Activated T-cell treated with anti-CD3 and anti-CD28 coated beads for 48 hours (primary cell): ENCODE data around the gene MORN5.

Experiments
- DNase-seq: peaks from one replicate; pipeline ENCODE4 v3.0.0-alpha.2; 2020; ENCODE audit warnings: low read depth

The MORN5 gene

DNA sequence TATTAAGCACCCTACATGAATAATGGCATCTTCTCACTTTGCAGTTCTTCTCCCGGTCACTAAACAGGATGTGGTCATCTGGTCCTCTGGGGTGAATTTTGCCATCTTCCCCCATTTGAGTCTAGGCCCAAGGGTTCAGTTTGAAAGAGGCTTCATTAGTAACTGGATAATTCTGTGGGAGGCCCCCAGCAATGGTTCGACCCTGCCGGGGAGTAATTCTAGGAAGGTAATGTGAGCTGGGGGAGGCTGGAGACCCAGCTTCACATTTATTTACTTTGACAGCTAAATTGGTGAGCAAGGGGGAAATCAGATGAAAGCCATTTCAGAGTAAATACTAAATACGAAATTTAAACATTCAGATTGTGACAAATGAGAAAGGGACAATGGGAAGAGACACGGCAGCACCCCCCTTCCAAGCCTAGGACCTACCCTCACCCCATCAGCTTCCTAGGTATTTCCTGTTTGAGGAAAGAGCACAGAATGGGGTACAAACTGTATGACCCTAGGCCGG is 73.1 kb downstream of the MORN5 start:
- no peak for DNase-seq

DNA sequence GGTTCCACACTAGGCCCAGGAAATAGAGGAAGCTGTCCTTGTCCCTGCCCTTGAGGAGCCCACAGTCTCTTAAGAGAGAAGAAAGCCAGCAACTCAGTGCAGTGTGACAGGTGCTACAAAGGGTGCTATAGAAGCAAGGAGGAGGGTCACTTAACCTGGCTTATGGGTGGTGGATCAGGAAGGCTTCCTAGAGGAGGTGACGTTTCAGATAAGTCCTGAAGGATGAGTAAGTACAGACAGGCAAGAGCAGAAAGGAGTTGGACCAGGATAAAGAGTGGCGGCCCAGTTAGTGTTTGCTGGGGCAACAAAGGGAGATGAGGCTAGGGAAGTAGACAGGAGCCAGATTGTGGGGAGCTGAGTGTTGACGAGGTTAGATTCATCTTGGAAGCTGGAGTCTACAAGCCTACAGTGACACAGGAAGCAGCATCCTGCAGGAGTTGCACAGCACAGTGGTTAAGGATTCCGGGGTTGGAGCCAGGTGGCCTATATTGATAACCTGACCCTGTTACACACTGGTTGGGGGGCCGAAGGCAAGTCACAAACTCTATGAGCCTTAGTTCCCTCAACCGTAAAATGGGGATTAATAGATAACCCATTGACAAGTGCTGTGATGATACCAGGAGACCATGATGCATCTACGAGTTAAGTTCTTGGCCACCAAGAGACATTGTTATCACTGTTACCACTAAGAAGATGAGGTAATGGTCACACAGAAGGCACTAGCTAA is 74.5 kb downstream of the MORN5 start:
- DNase-seq = no peak

GRCh38 chr9:122236681-122237080 is 77.0 kb downstream of the MORN5 start:
- no peak for DNase-seq

GRCh38 chr9:122239722-122240121 is 80.0 kb downstream of the MORN5 start:
- DNase-seq = no peak

DNA sequence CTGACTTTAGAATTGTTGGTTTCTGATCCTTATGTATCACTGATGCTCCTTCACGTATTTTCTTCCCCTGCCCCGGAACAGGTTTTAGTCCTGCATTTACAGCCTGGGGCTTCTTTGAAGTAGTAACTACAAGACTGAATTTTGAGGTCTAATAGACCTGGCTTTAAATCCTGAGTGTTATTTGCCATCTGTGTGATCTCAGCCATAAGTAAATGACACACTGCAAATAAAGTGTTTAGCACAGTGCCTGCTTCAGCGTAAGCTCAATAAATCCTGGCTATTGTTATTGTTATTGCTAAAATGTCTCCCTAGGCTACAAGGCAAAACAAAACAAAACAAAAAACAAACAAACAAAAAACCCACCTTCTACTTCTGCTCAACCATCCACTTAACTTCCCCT is 84.6 kb downstream of the MORN5 start:
- DNase-seq = no peak

- DNase-seq = no peak
Observed at GRCh38 chr9:122246666-122247065, 87.0 kb downstream of the MORN5 start.

DNA sequence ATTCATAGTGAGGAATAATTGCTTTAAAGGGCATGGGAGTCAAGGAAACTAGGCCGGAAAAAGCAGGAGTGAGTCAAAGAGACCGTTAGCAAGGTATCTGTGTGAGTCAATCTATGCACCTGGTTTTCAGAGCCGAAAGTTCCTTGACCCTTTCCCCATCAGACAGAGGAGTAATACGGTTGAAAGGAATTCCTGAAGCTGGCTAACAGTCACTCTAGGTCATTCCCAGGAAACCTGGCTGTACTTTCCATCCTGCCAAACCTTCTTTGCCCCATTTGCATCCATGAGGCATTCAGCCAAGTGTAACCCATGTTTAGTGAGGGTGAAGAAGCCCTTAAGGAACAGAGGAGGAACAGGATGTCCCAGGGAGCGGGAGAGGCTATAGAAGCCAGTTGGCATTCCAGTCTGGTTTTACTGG is 88.7 kb downstream of the MORN5 start:
- DNase-seq = no peak
